ENCODE measurements around the gene PPP4R4.

- TF ChIP-seq CTCF (IDR thresholded peaks at IDR 0.05): no peak
- no peak for TF ChIP-seq POLR2A (IDR thresholded peaks at IDR 0.05)
These were observed 118.9 kb downstream of the PPP4R4 start, which contains the start of gene SERPINA10 for GRCh38 chr14:94292872-94293577.
